SK-N-SH (cell line): Measurements from ENCODE around the gene COBL. TPM values are rescaled to one million over a fixed set of nuclear protein-coding genes. Genes with fewer than 3 reads are reported as not detected.

ENCODE experiments used
- CTCF ChIA-PET: fragments of 300-600, 350-600 bp; formaldehyde crosslinking; extraction: SDS; loops from one replicate; lab custom pipeline; 2021; lab: Yijun Ruan, JAX
- POLR2A ChIA-PET: fragments of 350-600 bp; sonication (Branson Sonifier 250); formaldehyde crosslinking; extraction: SDS; loops from one replicate; lab custom pipeline; 2020; ENCODE audit warnings: antibody characterized with exemption, inconsistent platforms; lab: Yijun Ruan, JAX
- DNase-seq: peaks from one replicate; pipeline ENCODE4 v3.0.0; 2012
- H2AFZ ChIP-seq: fragments of 200-600 bp; sonication (generic); 2 replicates; pipeline ENCODE4 v1.8.1; 2016; ENCODE audit warnings: antibody characterized with exemption, mild to moderate bottlenecking, low read depth
- H3F3A ChIP-seq: fragments of 200-600 bp; sonication (generic); replicated peaks from 2 replicates; pipeline ENCODE3; 2016; ENCODE audit warnings: antibody characterized with exemption, mild to moderate bottlenecking; ENCODE audit not compliant: insufficient read depth
- H3K27ac ChIP-seq, 2 experiments: fragments of 200-500 bp in 1 of 2; fragments of 200-600 bp in 1 of 2; sonication (Bioruptor generic) in 1 of 2; sonication (generic), shearing (Covaris generic) in 1 of 2; 2 replicates each; pipeline versions ENCODE4 v1.5.1 to v1.6.1; 2014 to 2016; ENCODE audit warnings: low read depth in 2 of 2, inconsistent platforms in 1 of 2, low read length in 1 of 2, mild to moderate bottlenecking in 1 of 2, mixed read lengths in 1 of 2
- H3K27me3 ChIP-seq: fragments of 200-600 bp; sonication (generic), shearing (Covaris generic); 2 replicates; pipeline ENCODE4 v1.6.1; 2016; ENCODE audit warnings: mixed run types; ENCODE audit not compliant: insufficient read depth
- H3K36me3 ChIP-seq, 2 experiments: fragments of 200-500 bp in 1 of 2; fragments of 200-600 bp in 1 of 2; sonication (Bioruptor generic) in 1 of 2; sonication (generic) in 1 of 2; replicated peaks in 1 of 2; 2 replicates each; pipeline versions ENCODE3 to v1.5.1; 2014 to 2016; ENCODE audit warnings: low read length in 1 of 2, mild to moderate bottlenecking in 1 of 2; ENCODE audit not compliant: insufficient read depth in 2 of 2, control insufficient read depth in 1 of 2
- H3K4me1 ChIP-seq, 2 experiments: fragments of 200-500 bp in 1 of 2; fragments of 200-600 bp in 1 of 2; sonication (Bioruptor generic) in 1 of 2; sonication (generic), shearing (Covaris generic) in 1 of 2; 2 replicates each; pipeline versions ENCODE4 v1.5.1 to v1.6.1; 2014 to 2016; ENCODE audit warnings: low read depth in 1 of 2, low read length in 1 of 2, mixed run types in 1 of 2; ENCODE audit not compliant: insufficient read depth in 2 of 2, control insufficient read depth in 1 of 2
- H3K4me2 ChIP-seq: fragments of 200-600 bp; sonication (generic), shearing (Covaris generic); 2 replicates; pipeline ENCODE4 v1.6.1; 2017; ENCODE audit warnings: mixed run types
- H3K4me3 ChIP-seq, 2 experiments: fragments of 200-500 bp in 1 of 2; fragments of 200-600 bp in 1 of 2; sonication (Bioruptor generic) in 1 of 2; sonication (generic), shearing (Covaris generic) in 1 of 2; 2 replicates each; pipeline versions ENCODE4 v1.5.1 to v1.8.1; 2014 to 2016; ENCODE audit warnings: low read depth in 2 of 2, inconsistent platforms in 1 of 2, low read length in 1 of 2, mild to moderate bottlenecking in 1 of 2, mixed read lengths in 1 of 2, moderate library complexity in 1 of 2
- H3K79me2 ChIP-seq: fragments of 200-600 bp; sonication (generic); 2 replicates; pipeline ENCODE4 v1.8.1; 2017; ENCODE audit warnings: mild to moderate bottlenecking; ENCODE audit not compliant: insufficient read depth
- H3K9ac ChIP-seq: fragments of 200-600 bp; sonication (generic); 2 replicates; pipeline ENCODE4 v1.6.1; 2017; ENCODE audit warnings: mixed run types
- H3K9me2 ChIP-seq: fragments of 200-600 bp; sonication (generic); 2 replicates; pipeline ENCODE4 v1.6.1; 2017; ENCODE audit warnings: mixed run types
- H3K9me3 ChIP-seq: fragments of 200-600 bp; sonication (generic); 2 replicates; pipeline ENCODE4 v1.6.1; 2017; ENCODE audit warnings: mixed run types, mild to moderate bottlenecking, moderate library complexity
- H4K20me1 ChIP-seq: fragments of 200-600 bp; sonication (generic); 2 replicates; pipeline ENCODE4 v1.6.1; 2017; ENCODE audit warnings: mild to moderate bottlenecking, mixed run types; ENCODE audit not compliant: insufficient read depth
- CHD2 ChIP-seq: fragments of 150-350 bp; IDR thresholded peaks from 2 replicates; pipeline ENCODE4 v1.6.1; 2018; ENCODE audit warnings: low read length; ENCODE audit not compliant: partially characterized antibody
- CTCF ChIP-seq: fragments of 200-600 bp; sonication (generic); IDR thresholded peaks from 2 replicates; pipeline ENCODE4 v1.6.1; 2017; ENCODE audit warnings: antibody characterized with exemption, mild to moderate bottlenecking, moderate library complexity
- FOSL2 ChIP-seq: IDR thresholded peaks from 2 replicates; pipeline ENCODE4 v1.4.0; 2012; ENCODE audit warnings: low read depth, mild to moderate bottlenecking, moderate library complexity, borderline replicate concordance
- FOXM1 ChIP-seq: IDR thresholded peaks from 2 replicates; pipeline ENCODE4 v1.4.0; 2012; ENCODE audit warnings: low read depth, mild to moderate bottlenecking
- GABPA ChIP-seq: IDR thresholded peaks from 2 replicates; pipeline ENCODE4 v1.4.0; 2012; ENCODE audit warnings: low read depth, mild to moderate bottlenecking
- MEF2A ChIP-seq: IDR thresholded peaks from 2 replicates; pipeline ENCODE4 v1.4.0; 2012; ENCODE audit warnings: low read depth, borderline replicate concordance
- NRF1 ChIP-seq: IDR thresholded peaks from 2 replicates; pipeline ENCODE4 v1.6.1; 2012; ENCODE audit warnings: low read depth, mild to moderate bottlenecking, low read length
- RCOR1 ChIP-seq: fragments of 150-350 bp; IDR thresholded peaks from 2 replicates; pipeline ENCODE4 v1.6.1; 2017; ENCODE audit warnings: antibody characterized with exemption, low read length
- REST ChIP-seq: IDR thresholded peaks from 2 replicates; pipeline ENCODE4 v1.6.1; 2012; ENCODE audit warnings: mild to moderate bottlenecking, low read depth, low read length, moderate library complexity
- RFX5 ChIP-seq: IDR thresholded peaks from 2 replicates; pipeline ENCODE4 v1.6.1; 2012; ENCODE audit warnings: mild to moderate bottlenecking, improper control_type of control experiment, low read length
- RXRA ChIP-seq: IDR thresholded peaks from 2 replicates; pipeline ENCODE4 v1.4.0; 2012; ENCODE audit warnings: low read depth, mild to moderate bottlenecking, borderline replicate concordance
- SIN3A ChIP-seq: IDR thresholded peaks from 2 replicates; pipeline ENCODE4 v1.6.1; 2012; ENCODE audit warnings: low read depth, mild to moderate bottlenecking, low read length, moderate library complexity, borderline replicate concordance
- TCF12 ChIP-seq: IDR thresholded peaks from 2 replicates; pipeline ENCODE4 v1.4.0; 2012
- TEAD4 ChIP-seq: IDR thresholded peaks from 2 replicates; pipeline ENCODE4 v1.4.0; 2012; ENCODE audit warnings: mild to moderate bottlenecking, borderline replicate concordance; ENCODE audit not compliant: insufficient read depth
- USF1 ChIP-seq: IDR thresholded peaks from 2 replicates; pipeline ENCODE4 v1.4.0; 2012; ENCODE audit warnings: low read depth, borderline replicate concordance
- USF2 ChIP-seq: fragments of 150-350 bp; IDR thresholded peaks from 2 replicates; pipeline ENCODE4 v1.6.1; 2017; ENCODE audit warnings: antibody characterized with exemption, low read length, low read depth, borderline replicate concordance
- YY1 ChIP-seq: IDR thresholded peaks from 2 replicates; pipeline ENCODE4 v1.4.0; 2012; ENCODE audit warnings: low read depth, mild to moderate bottlenecking
- whole genome bisulfite sequencing: methylation state at CpG from one replicate; pipeline ENCODE4 v1.1.6; 2017; ENCODE audit warnings: low lambda C conversion rate; 5-methylcytosine and 5-hydroxymethylcytosine counted together
- polyA plus RNA-seq, 3 experiments: library from polyadenylated mRNA; depleted of rRNA; stranded (reverse); fragments of >200 nt; gene quantifications; 2 replicates each; pipeline ENCODE4 v1.2.3, GENCODE V29; 2012
- TF ChIP-seq, protein P1 (sequence below): fragments of 150-350 bp; IDR thresholded peaks from 2 replicates; pipeline ENCODE4 v1.6.1; 2016; ENCODE audit warnings: mild to moderate bottlenecking, low read depth, low read length
- TF ChIP-seq, protein P2 (sequence below): IDR thresholded peaks from 2 replicates; pipeline ENCODE4 v1.4.0; 2012; ENCODE audit warnings: low read depth, borderline replicate concordance

COBL gene
- polyA plus RNA-seq, 1 of the 3 experiments (the other 2 are of a cell fraction) = under 0.01 TPM

- Histone ChIP-seq H3K4me2 (no peak overlapping the region), H3K79me2 (no peaks in the 10 kb centered on the region), H3K27ac (no peak overlapping the region), H2AFZ (no peak overlapping the region), H3K9ac (no peak overlapping the region)
- no peak for DNase-seq
- 33% methylated on average over 8 of the region's 8 CpGs for WGBS
- POLR2A ChIA-PET = no interaction called here
- TF ChIP-seq REST = no peak
- TF ChIP-seq USF1 = no peak
- TF ChIP-seq RXRA = no peak
- TF ChIP-seq TCF12 = no peak
- no peak for TF ChIP-seq FOXM1
- TF ChIP-seq MEF2A = no peak
- TF ChIP-seq CTCF = no peak
- no peak for TF ChIP-seq CHD2
- no peak for TF ChIP-seq RFX5
- no peak for TF ChIP-seq GABPA
- TF ChIP-seq, protein P1, sequence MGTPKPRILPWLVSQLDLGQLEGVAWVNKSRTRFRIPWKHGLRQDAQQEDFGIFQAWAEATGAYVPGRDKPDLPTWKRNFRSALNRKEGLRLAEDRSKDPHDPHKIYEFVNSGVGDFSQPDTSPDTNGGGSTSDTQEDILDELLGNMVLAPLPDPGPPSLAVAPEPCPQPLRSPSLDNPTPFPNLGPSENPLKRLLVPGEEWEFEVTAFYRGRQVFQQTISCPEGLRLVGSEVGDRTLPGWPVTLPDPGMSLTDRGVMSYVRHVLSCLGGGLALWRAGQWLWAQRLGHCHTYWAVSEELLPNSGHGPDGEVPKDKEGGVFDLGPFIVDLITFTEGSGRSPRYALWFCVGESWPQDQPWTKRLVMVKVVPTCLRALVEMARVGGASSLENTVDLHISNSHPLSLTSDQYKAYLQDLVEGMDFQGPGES = no peak
- TF ChIP-seq NRF1 = no peak
- no peak for TF ChIP-seq SIN3A
- no peak for TF ChIP-seq RCOR1
- TF ChIP-seq, protein P2, sequence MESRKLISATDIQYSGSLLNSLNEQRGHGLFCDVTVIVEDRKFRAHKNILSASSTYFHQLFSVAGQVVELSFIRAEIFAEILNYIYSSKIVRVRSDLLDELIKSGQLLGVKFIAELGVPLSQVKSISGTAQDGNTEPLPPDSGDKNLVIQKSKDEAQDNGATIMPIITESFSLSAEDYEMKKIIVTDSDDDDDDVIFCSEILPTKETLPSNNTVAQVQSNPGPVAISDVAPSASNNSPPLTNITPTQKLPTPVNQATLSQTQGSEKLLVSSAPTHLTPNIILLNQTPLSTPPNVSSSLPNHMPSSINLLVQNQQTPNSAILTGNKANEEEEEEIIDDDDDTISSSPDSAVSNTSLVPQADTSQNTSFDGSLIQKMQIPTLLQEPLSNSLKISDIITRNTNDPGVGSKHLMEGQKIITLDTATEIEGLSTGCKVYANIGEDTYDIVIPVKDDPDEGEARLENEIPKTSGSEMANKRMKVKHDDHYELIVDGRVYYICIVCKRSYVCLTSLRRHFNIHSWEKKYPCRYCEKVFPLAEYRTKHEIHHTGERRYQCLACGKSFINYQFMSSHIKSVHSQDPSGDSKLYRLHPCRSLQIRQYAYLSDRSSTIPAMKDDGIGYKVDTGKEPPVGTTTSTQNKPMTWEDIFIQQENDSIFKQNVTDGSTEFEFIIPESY = no peak
- TF ChIP-seq USF2 = no peak
- no peak for TF ChIP-seq TEAD4
- no peak for TF ChIP-seq FOSL2
- TF ChIP-seq YY1 = no peak
- TF ChIP-seq, all 33 proteins: peak for 0
- H3K9me2 ChIP-seq = no peaks in the 10 kb centered on the region
- peaks cover 47% of the 10 kb centered on the region; the same call in 1 of the 2 replicates for H3K27me3 ChIP-seq
- H3K4me1 ChIP-seq = peaks cover 0 to 5% of the 10 kb centered on the region in 2 experiments; a peak in 2 of 4 replicates
- H3K9me3 ChIP-seq = no peaks in the 10 kb centered on the region
- no peaks in the 10 kb centered on the region for H3F3A ChIP-seq
- H3K36me3 ChIP-seq = no peaks in the 10 kb centered on the region
- CTCF ChIA-PET = interaction anchor here (1.0 kb wide), 1 partner anchor 127 kb away, joined by 3 read pairs; no protein-coding TSS in a partner anchor
- no peak overlapping the region for H3K4me3 ChIP-seq
- no peaks in the 10 kb centered on the region for H4K20me1 ChIP-seq
Measured at GRCh38 chr7:51035716-51036115, 280.9 kb downstream of the COBL start.
